SKM-1 (cell line): ENCODE measurements around the gene BTG2.
"Not testable (repeated sequence)": the region's sequence is repeated elsewhere in the genome, so short reads cannot be mapped to it uniquely, and the experiment has no call there.

Experiments used
- DNase-seq: peaks from one replicate; lab custom pipeline; 2025; ENCODE audit not compliant: unreplicated experiment; lab: John Stamatoyannopoulos, UW

The BTG2 gene

DNA sequence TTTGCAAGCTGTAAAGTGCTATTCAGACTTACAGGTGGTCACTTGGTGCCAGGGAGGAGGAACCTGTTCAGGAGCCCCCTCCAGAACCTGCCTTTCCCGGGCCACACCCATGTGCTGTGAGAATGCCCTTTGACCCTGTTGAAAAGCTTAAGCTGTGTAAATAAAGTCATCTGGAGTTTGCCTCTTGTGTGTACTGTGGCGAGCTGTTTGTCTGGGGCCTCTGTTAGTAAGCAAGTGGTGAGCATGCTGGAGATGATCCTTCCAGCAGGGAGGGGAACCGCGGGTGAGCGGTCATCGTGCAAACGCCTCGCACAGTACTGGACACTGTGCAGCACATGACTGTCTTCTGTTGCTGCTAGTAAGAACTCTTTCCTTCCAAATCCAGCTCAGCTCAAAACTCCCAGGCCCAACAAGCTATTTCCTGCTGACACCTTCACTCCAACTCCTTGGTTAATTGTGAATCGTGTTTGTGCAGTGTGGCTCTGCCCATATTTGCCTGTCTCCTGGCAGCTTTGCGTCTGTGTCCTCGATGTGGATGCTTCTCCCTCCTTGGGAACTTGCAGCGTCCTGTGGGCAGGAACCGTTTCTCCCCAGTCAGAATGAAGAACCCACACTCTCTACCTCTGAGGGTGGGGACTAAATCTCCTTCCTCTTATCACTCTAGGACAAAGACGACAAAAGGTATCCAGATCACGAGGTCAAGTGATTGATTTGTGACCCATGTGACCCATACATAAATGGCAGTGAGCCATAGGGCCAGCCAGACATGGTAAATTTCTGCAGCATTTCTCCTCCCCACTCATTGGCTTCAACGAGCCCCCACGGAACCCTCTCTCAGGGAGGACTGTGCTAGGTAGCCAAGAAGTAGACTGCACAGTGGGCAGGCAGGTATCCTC, 13.9 kb upstream of the BTG2 start:
- DNase-seq, result no peak

DNA sequence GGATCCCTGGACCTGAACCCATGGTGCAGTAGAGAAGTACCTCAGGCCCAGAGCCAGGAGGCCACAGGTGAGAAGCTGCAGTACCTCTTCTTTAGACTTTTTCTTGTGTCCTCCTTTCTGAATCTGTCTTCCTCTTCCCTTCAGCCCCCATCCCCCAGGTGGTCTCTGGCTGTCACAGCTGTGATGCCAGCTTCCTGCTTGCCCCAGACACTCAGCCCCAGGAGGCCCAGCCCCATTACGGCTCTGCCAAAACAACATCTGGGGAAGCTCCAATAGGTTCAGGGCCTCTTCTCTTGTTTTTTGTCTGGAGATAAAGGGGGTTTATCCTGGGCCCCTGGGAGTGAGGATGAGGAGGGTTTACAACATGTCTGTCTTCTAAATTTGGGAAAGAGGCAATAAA, 9.5 kb upstream of the BTG2 start:
- DNase-seq, result no peak

DNA sequence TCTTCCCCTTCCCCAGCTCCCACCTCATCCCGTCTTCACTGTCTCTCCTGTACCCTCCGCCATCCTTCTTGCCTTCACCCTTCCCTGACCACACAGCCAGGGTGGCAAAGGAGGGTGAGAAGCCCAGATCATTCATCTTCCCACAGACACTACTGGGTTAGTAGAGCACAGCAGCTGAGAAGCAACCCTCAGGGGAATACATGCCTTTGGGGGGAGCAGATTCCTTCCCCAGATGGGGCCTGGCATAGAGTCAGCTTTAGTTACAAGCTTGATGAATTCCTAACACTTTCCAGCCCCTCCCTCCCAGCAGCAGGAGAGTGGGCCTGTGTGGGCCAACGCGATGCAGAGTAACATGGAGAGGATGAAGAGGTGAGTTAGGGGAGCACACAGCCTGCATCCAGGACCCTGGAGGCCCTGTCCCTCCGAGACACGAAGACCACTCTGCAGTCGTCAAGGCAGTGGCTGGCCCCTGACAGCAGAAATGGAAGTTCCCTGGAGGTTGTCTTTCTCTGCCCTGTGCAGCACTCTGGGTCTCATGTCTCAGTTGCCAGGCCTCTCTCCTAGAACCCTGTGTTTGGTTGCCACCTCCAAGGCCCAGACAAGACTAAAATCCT, 8.8 kb upstream of the BTG2 start:
- DNase-seq, result no peak

DNA sequence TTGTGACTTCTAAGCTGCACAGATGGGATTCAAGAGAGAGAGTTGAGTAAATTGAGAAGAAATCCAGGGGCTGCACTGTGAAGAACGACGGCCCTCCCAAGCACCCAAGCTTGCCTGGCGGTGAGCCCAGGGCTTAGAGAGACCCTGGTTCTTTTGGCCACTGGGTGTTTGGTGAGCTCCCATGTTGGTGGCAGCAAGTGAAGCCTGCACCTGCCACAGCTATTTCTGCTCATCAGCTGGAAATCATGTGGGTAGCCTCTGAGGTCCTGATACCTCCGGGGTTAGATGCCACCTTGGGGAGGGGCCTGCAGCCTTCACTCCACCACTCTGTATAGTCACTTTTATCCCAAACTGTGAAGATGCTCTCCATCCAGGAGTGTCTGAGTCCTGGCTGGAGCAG, 6.2 kb upstream of the BTG2 start:
- DNase-seq, result no peak

DNA sequence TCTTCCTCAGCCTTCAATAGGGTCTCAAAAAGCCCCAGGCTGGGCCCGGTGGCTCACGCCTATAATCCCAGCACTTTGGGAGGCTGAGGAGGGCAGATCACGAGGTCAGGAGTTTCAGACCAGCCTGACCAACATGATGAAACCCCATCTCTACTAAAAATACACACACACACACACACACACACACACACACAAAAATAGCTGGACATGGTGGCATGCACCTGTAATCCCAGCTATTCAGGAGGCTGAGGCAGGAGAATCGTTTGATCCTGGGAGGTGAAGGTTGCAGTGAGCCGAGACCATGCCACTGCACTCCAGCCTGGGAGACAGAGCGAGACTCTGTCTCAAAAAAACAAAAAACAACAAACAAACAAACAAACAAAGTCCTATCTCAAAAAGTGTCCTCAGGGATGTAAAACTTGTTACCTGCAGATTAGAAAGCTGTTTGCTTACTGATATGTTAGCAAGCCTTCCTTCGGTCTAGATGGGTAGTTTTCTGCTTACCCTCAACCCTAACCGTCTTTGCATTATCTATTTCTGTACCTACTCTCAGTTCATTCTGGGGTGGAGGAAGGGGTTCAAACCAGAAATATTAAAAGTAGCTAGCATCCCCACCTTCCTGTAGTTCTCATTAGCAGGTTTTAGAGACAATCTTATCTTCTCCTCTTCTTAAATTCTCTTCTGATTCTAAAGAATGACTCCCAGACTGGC, 5.4 kb upstream of the BTG2 start:
- DNase-seq, result not testable (repeated sequence)

DNA sequence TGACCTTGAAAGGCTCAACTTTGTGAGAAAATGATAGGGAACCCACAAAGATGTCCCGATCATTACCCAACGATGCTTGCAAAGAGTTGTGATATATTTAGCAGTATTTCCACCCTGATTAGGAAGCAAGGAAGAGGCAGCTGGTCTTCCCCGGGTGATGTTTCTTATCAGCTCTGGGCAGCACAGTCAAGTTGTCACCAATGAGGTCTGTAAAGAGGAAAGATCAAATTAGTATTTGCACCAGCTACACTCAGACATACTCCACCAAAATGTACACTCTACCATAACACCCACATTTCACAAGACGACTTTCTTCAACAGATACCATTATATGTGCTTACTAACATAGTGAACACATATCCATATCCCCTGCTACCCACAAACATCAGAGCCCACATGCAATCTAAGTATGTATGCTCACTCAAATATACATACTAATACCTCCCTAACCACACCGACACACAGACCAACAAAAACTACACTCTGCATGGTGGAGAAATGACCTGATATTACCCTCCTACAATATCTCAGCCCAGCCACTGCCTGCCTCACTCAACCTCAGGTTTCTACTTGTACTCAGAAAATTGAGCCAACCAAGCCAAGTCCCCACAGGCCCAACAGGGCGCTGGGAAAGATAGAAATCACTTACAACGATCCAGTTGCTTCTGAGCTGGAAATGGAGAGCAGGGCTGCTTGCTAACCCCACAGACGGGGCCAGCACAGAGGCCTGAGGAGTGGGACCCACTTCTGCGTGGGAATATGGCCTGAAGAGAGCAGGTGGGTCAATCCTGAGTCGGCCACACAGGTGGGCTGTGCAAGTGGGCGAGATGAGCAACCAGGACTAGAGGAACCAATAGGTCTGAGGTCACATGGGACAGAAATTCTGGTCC, 4.6 kb upstream of the BTG2 start:
- DNase-seq, result peak; percentile 81

DNA sequence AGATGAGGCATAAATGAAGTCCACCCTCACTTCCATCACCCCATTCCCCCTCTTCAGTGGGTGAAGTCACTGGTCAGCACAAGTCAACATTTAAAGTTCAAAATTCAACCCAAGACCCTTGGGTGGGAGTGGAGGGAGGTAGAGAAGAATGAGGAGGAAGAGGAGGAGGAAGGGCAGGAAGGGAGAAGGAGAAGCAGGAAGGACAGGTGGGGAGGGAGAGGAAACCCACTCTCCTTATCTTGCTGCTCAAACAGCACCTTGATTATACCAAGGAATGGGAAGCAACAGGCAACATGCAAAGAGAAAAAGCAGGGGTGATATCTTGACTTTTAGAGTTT, 4.0 kb upstream of the BTG2 start:
- no peak for DNase-seq

DNA sequence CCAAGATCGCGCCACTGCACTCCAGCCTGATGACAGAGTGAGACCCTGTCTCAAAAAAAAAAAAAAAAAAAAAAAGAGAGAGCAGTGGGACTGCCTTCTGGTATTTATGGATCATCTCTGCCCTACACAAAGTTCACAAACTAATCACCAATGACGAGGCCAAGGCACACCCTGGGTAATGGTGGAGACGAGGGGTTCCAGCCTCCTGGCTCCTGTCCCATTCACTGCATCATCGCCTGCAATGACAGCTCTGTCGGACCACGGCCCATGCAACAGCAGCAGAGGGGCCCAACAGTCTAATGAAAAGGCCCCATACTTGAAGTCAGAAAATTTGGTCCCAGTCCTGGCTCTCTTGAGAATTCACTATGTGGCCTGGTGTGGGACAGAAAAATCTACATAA, 2.9 kb upstream of the BTG2 start:
- no peak for DNase-seq

DNA sequence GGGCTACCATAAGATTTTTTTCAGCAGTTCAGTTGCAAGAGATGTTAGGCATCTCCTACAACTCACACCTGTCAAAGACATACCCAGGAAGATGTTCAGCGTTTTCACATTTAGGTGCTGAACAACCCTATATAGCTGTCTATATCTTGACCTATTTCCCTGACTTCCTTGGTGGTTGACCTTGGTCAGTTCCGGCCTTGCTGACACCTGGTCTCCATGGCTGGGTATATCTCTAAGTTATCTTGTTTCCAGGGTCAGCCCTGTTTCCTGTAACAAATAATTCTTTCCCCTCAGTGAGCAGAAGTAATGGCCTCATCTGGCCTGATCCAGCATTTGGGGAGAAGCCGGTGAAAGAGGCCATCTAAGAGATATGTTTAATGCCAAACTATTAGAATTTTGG, 2.4 kb upstream of the BTG2 start:
- DNase-seq, result no peak

DNA sequence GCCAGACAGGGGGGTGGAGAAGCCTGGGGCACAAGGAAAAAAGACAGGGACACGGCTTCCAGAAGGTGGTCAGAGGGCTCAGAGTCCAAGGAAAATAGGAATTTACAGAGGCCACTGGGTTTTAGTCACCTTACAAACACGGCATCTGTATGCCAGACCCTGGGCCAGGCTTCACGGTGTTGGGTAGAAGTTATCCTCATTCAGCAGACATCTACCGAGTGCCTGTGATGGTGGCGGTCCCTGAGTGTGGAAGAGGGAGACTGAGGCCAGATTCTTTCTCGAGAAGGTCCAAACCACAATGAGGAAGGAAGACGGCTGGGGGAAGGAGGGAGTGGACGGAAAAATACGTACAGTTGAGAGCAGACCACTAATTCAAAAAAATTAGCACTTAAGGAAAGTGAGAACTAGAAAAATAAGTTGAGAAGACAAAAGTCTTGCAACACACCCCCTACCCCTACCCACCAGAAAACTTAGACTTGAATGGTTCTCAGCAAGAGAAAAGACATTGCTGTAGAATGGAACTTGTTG, 864 bp upstream of the BTG2 start:
- DNase-seq, result peak; percentile 72

DNA sequence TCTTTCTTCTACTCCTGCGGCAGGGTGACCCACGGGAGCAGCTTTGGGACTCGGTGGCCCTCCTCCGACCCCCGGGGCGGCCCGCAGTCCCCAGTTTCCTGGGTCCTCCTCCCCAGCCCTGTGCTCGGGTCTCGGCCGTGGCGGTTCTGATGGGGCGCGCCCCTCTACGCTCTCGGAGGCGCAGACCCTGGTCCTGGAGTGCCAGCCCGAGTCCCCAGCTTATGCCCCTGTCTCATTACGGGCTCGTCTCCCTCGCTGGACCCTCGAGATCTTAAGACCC, 430 bp downstream of the BTG2 start:
- no peak for DNase-seq

DNA sequence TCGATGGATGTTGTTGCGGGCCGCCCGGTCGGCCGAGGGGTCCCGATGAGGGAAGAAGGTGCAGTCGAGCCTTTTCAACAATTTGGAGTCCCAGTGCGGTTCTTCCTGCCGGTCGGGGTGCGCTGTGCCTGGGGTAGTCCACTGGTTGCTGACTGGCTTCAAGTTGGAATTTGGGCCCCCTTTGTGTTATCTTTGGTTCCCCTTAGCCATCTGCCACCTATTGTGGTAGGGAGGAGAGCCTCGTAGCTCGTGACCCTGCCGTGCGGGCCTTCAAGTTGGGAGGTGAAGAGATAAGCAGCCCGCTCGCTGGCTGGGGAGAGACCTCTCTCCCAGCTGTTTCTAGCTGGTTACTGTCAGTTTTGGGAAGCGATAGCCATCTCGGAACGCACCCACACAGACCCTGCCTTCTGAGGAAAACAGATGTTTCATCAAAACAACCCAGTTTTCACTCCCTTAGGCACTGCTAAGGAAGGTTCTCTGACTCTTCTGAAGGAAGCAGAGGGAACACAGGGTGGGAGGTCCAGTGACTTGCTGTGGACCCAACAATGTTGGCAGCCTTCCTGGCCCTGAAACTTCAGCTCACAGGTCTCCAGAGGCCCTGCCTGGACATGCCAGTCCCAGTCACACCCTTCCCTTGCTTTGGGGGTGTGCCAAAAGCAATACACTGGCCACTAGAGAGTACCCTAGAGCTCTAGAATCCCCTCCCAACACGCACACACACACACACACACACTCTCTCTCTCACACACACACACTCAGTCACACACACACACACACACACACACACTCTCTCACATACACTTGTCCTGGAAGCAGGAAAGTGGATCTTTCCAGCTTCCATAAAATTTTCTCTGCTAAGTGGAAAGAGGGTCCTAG, 1.0 kb downstream of the BTG2 start:
- no peak for DNase-seq

DNA sequence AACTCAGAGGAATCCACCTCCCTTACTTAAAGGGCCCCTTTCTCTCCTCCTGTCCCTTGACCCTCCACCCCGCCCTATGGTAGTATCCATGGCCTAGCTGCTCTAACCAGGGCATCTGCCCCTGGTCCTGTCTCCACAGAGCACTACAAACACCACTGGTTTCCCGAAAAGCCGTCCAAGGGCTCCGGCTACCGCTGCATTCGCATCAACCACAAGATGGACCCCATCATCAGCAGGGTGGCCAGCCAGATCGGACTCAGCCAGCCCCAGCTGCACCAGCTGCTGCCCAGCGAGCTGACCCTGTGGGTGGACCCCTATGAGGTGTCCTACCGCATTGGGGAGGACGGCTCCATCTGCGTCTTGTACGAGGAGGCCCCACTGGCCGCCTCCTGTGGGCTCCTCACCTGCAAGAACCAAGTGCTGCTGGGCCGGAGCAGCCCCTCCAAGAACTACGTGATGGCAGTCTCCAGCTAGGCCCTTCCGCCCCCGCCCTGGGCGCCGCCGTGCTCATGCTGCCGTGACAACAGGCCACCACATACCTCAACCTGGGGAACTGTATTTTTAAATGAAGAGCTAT, 1.7 kb downstream of the BTG2 start:
- no peak for DNase-seq

DNA sequence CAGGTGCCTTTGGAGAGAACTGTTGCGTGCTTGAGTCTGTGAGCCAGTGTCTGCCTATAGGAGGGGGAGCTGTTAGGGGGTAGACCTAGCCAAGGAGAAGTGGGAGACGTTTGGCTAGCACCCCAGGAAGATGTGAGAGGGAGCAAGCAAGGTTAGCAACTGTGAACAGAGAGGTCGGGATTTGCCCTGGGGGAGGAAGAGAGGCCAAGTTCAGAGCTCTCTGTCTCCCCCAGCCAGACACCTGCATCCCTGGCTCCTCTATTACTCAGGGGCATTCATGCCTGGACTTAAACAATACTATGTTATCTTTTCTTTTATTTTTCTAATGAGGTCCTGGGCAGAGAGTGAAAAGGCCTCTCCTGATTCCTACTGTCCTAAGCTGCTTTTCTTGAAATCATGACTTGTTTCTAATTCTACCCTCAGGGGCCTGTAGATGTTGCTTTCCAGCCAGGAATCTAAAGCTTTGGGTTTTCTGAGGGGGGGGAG, 2.4 kb downstream of the BTG2 start:
- no peak for DNase-seq

DNA sequence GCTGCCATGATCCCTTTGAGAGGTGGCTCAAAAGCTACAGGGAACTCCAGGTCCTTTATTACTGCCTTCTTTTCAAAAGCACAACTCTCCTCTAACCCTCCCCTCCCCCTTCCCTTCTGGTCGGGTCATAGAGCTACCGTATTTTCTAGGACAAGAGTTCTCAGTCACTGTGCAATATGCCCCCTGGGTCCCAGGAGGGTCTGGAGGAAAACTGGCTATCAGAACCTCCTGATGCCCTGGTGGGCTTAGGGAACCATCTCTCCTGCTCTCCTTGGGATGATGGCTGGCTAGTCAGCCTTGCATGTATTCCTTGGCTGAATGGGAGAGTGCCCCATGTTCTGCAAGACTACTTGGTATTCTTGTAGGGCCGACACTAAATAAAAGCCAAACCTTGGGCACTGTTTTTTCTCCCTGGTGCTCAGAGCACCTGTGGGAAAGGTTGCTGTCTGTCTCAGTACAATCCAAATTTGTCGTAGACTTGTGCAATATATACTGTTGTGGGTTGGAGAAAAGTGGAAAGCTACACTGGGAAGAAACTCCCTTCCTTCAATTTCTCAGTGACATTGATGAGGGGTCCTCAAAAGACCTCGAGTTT, 3.1 kb downstream of the BTG2 start:
- DNase-seq, result no peak

DNA sequence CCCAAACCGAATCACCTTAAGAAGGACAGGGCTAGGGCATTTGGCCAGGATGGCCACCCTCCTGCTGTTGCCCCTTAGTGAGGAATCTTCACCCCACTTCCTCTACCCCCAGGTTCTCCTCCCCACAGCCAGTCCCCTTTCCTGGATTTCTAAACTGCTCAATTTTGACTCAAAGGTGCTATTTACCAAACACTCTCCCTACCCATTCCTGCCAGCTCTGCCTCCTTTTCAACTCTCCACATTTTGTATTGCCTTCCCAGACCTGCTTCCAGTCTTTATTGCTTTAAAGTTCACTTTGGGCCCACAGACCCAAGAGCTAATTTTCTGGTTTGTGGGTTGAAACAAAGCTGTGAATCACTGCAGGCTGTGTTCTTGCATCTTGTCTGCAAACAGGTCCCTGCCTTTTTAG, 3.6 kb downstream of the BTG2 start:
- no peak for DNase-seq

DNA sequence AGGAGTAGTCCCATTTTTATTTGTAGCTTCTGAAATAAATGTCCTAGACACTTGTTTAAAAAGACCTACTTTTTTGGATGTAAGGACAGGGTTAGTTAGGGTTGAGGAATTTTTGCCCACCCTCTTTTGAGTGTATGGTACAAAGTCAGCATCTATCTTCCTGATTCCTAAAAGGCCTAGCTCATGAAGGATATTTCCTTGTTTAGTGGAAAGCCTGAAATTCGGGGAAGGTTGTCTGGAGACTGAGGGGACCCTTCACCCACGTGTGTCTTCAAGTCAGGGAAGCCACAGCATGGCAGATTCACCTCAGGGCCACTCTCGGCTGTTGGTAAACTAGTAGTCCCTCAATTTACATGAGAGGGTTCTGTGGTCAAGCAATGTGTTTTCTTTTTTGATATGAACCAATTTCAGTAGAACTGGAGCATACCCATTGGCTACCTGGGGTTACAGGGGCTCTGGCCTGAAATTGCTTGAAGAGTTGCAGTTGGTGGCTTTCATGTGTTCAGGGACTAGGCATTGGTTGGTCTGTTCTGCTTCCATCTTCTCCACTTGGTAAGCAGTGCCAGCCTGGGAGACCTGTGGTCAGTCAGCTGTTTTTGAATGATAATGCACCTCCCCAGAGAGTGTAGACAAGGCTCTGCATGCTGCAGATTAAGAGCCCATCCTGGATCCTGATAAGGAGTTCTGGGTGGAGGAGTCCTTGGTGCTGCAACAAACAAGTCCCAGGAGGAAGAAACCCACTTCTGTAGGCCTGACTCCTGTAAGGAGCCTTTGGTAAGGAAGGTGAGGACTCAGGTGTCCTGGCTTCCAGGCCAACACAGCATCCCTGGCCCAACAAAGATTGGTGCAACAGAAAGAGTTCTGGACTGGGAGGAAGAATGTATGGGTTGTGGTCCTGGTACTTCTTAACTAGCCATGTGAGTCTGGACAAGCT, 6.3 kb downstream of the BTG2 start:
- DNase-seq, result no peak
